ENCODE measurements around the gene SHISAL1. TPM values are rescaled to one million over a fixed set of nuclear protein-coding genes. Genes with fewer than 3 reads are reported as not detected.

The SHISAL1 gene
- total and polyA plus RNA-seq, 9 donors = 0.33 to 4.5 (median 2.0) TPM

DNA sequence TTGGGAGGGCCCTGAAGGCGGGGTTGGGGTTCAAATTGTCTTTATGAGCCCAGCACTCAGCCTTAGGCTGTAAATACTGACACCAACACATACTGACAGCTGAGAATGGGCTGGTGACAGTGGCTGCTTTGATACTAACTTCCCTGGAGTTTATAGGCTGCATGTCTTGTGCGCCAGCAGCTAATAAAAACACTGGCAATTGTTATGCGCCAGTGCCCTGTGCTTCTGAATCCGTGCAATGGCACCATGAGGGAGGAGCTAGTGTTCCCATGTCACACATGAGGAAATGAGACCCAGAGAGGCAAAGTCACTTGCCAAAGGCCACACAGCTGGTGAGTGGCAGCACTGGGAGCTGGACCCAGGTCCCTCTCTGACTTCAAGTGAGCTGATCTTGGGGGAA lies 23.8 kb downstream of the SHISAL1 start:
- no peak for DNase-seq
- Histone ChIP-seq H3K36me3 (no peaks in the 10 kb centered on the region), H3K4me3 (no peak overlapping the region), H3K27ac (no peak overlapping the region), H3K4me1 (ENCODE audit: insufficient read depth) (no peaks in the 10 kb centered on the region), H3K9me3 (no peaks in the 10 kb centered on the region), H3K27me3 (no peaks in the 10 kb centered on the region)
- 74 to 88% (median 81%) methylated on average over 4 of the region's 4 CpGs for WGBS, 3 donors
- intact Hi-C loops (cut with DNase I) = no loop called here
- TF ChIP-seq POLR2A (IDR thresholded peaks at IDR 0.05) (no peak), EP300 (IDR thresholded peaks at IDR 0.05) (no peak)
- TF ChIP-seq, protein P1, sequence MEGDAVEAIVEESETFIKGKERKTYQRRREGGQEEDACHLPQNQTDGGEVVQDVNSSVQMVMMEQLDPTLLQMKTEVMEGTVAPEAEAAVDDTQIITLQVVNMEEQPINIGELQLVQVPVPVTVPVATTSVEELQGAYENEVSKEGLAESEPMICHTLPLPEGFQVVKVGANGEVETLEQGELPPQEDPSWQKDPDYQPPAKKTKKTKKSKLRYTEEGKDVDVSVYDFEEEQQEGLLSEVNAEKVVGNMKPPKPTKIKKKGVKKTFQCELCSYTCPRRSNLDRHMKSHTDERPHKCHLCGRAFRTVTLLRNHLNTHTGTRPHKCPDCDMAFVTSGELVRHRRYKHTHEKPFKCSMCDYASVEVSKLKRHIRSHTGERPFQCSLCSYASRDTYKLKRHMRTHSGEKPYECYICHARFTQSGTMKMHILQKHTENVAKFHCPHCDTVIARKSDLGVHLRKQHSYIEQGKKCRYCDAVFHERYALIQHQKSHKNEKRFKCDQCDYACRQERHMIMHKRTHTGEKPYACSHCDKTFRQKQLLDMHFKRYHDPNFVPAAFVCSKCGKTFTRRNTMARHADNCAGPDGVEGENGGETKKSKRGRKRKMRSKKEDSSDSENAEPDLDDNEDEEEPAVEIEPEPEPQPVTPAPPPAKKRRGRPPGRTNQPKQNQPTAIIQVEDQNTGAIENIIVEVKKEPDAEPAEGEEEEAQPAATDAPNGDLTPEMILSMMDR (IDR thresholded peaks at IDR 0.05) = no peak

DNA sequence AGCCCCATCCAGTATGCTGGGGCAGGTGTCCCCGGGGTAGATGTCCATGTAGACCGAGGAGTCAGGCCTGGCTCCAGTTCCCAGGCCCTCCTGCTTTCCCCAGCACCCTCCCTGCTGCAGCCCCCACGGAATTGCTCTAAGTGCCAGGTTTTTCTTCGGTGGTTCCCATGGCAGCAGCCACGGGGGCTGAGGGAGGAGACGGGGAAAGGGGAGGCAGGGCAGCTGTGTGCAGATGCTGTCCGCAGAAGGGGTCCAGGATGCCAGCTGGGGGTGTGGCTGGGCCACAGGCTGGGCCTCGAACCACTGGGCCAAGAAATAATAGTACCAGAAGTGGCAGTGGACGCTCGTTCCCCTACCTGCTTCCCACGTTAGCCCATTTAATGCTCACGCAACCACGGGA lies 25.0 kb downstream of the SHISAL1 start:
- TF ChIP-seq EP300 (IDR thresholded peaks at IDR 0.05) (no peak), POLR2A (IDR thresholded peaks at IDR 0.05) (no peak)
- TF ChIP-seq, protein P1 (IDR thresholded peaks at IDR 0.05) = no peak
- no peak for DNase-seq
- no peaks in the 10 kb centered on the region for H3K4me1 ChIP-seq (ENCODE audit: insufficient read depth)
- no peaks in the 10 kb centered on the region for H3K27me3 ChIP-seq
- H3K36me3 ChIP-seq = no peaks in the 10 kb centered on the region
- 31 to 46% (median 43%) methylated on average over 13 of the region's 13 CpGs for WGBS, 3 donors
- H3K27ac ChIP-seq = no peak overlapping the region
- H3K9me3 ChIP-seq = no peaks in the 10 kb centered on the region
- intact Hi-C loops (cut with DNase I) = no loop called here
- H3K4me3 ChIP-seq = no peak overlapping the region

DNA sequence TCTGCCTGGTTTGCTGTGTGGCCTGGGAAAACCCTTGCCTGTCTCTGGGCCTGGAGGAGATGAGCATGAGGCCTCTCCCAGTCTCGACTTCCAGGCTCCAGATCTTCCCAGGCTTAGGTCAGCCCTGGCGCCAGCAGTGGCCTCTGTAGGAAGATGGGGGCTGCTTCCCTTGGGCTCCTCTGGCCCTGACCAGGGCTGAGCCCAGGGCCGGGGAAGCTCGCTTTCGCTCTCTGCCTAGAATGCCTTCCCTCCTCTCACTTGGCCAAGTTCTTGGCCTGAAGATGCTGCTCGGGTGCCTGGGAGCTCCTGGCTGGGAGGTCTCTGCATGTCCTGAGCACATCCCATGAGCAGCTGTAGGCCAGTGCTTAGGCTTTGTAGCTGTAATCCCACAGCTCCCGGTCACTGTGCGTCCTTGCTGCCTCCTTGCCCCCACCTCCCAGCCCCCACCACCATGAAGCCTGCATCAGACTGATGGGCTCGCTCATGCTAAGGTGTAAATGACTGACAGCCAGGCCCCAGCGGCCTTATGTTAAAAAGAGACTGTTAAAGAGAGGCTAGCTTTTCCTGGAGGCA lies 25.5 kb downstream of the SHISAL1 start:
- TF ChIP-seq EP300 (IDR thresholded peaks at IDR 0.05) (no peak), POLR2A (IDR thresholded peaks at IDR 0.05) (no peak)
- TF ChIP-seq, protein P1 (IDR thresholded peaks at IDR 0.05) = no peak
- no peak overlapping the region for H3K27ac ChIP-seq
- H3K9me3 ChIP-seq = no peaks in the 10 kb centered on the region
- no peaks in the 10 kb centered on the region for H3K4me1 ChIP-seq (ENCODE audit: insufficient read depth)
- no peaks in the 10 kb centered on the region for H3K27me3 ChIP-seq
- DNase-seq = no peak
- H3K4me3 ChIP-seq = no peak overlapping the region
- intact Hi-C loops (cut with DNase I) = no loop called here
- no peaks in the 10 kb centered on the region for H3K36me3 ChIP-seq
- WGBS, 3 donors = 63 to 72% (median 67%) methylated on average over 10 of the region's 10 CpGs

DNA sequence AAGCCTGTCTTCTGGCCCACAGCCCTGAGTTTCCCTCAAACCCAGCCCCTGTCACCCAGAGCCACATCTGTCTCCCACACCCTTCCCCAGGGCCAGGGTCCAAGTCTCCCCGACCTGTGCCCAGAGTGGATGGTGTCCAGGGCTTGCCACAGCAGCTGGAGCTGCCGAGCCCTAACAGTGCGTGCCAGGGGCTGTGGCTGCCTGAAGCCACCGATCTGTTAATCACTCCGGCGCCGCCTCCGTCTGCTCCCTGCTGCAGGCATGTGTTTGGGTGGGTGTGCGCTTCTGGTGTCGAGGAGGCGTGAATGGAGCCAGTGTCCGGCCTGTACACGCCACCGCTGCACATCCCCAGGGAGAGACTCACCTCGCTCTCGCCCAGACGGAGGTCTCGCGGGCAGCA lies 26.1 kb downstream of the SHISAL1 start:
- 86 to 90% (median 88%) methylated on average over 19 of the region's 19 CpGs for WGBS, 3 donors
- no peaks in the 10 kb centered on the region for H3K4me1 ChIP-seq (ENCODE audit: insufficient read depth)
- no peak overlapping the region for H3K27ac ChIP-seq
- no peaks in the 10 kb centered on the region for H3K36me3 ChIP-seq
- H3K9me3 ChIP-seq = no peaks in the 10 kb centered on the region
- TF ChIP-seq EP300 (IDR thresholded peaks at IDR 0.05) = no peak
- no peaks in the 10 kb centered on the region for H3K27me3 ChIP-seq
- intact Hi-C loops (cut with DNase I) = no loop called here
- H3K4me3 ChIP-seq = no peak overlapping the region
- DNase-seq = no peak

DNA sequence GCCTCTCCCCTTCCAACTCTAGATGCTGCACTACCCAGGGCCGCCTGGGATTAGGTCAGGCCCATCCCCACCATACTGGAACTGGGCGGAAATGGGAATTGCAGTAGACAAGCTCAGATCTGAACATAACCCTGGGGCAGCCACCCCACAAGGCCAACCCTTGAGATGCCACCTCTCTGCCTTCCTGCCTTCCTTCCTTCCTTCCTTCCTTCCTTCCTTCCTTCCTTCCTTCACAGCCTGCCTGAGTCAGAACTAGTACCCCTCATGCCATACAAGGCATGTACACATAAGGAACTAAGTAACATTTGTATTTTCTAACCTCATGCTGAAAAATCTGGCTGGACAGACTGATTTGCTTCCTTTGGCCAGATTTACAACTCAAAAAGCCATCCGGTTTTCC lies 28.0 kb downstream of the SHISAL1 start:
- 51 to 81% (median 80%) methylated on average over 3 of the region's 3 CpGs for WGBS, 3 donors
- Histone ChIP-seq H3K27me3 (no peaks in the 10 kb centered on the region), H3K36me3 (no peaks in the 10 kb centered on the region), H3K4me1 (ENCODE audit: insufficient read depth) (no peaks in the 10 kb centered on the region), H3K4me3 (no peak overlapping the region), H3K9me3 (no peaks in the 10 kb centered on the region), H3K27ac (no peak overlapping the region)
- DNase-seq = no peak
- TF ChIP-seq POLR2A (IDR thresholded peaks at IDR 0.05) (no peak), EP300 (IDR thresholded peaks at IDR 0.05) (no peak)
- TF ChIP-seq, protein P1 (IDR thresholded peaks at IDR 0.05) = no peak
- intact Hi-C loops (cut with DNase I) = no loop called here

All from ovary (tissue), 9 donors.